CD4-positive, alpha-beta memory T cell (primary cell): Measurements from ENCODE around the gene SESN3. TPM values are rescaled to one million over a fixed set of nuclear protein-coding genes. Genes with fewer than 3 reads are reported as not detected.

Experiments
- CTCF ChIA-PET: fragments of 350-600 bp; sonication (Branson Sonifier 250); formaldehyde crosslinking; loops from one replicate; lab custom pipeline; 2021; ENCODE audit warnings: inconsistent platforms; ENCODE audit not compliant: partially characterized antibody; lab: Charles Lee
- POLR2A ChIA-PET: fragments of 350-600 bp; sonication (Branson Sonifier 250); formaldehyde crosslinking; loops from one replicate; lab custom pipeline; 2021; ENCODE audit not compliant: partially characterized antibody; lab: Charles Lee
- DNase-seq, 5 donors: peaks; one replicate each; pipeline versions ENCODE4 v3.0.0 to v3.0.0-alpha.2; 2020 to 2022; ENCODE audit warnings: mixed read lengths in 1 of 5
- H3K27ac ChIP-seq: one replicate; pipeline ENCODE4 v1.7.0; 2013; ENCODE audit warnings: low read depth, low read length
- H3K27me3 ChIP-seq: 2 replicates; pipeline ENCODE4 v1.7.0; 2013; ENCODE audit warnings: mild to moderate bottlenecking, low read length, moderate library complexity; ENCODE audit not compliant: insufficient read depth
- H3K36me3 ChIP-seq: 2 replicates; pipeline ENCODE4 v1.7.0; 2013; ENCODE audit warnings: mild to moderate bottlenecking, low read length, moderate library complexity; ENCODE audit not compliant: insufficient read depth
- H3K4me1 ChIP-seq: 2 replicates; pipeline ENCODE4 v1.7.0; 2013; ENCODE audit warnings: mild to moderate bottlenecking, low read length, moderate library complexity; ENCODE audit not compliant: insufficient read depth
- H3K4me3 ChIP-seq, 2 donors: one replicate each; pipeline ENCODE4 v1.7.0; 2013; ENCODE audit warnings: low read length in 2 of 2, mild to moderate bottlenecking in 1 of 2
- H3K9me3 ChIP-seq, 2 donors: one replicate each; pipeline ENCODE4 v1.7.0; 2013; ENCODE audit warnings: low read length in 2 of 2, control low read depth in 1 of 2; ENCODE audit not compliant: control insufficient read depth in 1 of 2
- H3K27ac Mint-ChIP-seq, 7 donors: one replicate each; pipeline ENCODE4 v1.8.0; 2020 to 2021; ENCODE audit warnings: mixed read lengths in 7 of 7, mild to moderate bottlenecking in 6 of 7, inconsistent platforms in 3 of 7, moderate library complexity in 3 of 7
- H3K27me3 Mint-ChIP-seq, 2 donors: one replicate each; pipeline ENCODE4 v1.8.0; 2020 to 2021; ENCODE audit warnings: mixed read lengths in 2 of 2
- H3K36me3 Mint-ChIP-seq, 2 donors: one replicate each; pipeline ENCODE4 v1.8.0; 2020 to 2021; ENCODE audit warnings: mixed read lengths in 2 of 2, inconsistent platforms in 1 of 2, mild to moderate bottlenecking in 1 of 2
- H3K4me1 Mint-ChIP-seq, 4 donors: one replicate each; pipeline ENCODE4 v1.8.0; 2020 to 2021; ENCODE audit warnings: mixed read lengths in 4 of 4, mild to moderate bottlenecking in 1 of 4
- H3K4me3 Mint-ChIP-seq, 8 donors: one replicate each; pipeline ENCODE4 v1.8.0; 2020 to 2021; ENCODE audit warnings: mixed read lengths in 8 of 8, mild to moderate bottlenecking in 7 of 8, moderate library complexity in 6 of 8, inconsistent platforms in 3 of 8
- H3K9me3 Mint-ChIP-seq, 8 donors: one replicate each; pipeline ENCODE4 v1.8.0; 2020 to 2021; ENCODE audit warnings: mixed read lengths in 8 of 8, mild to moderate bottlenecking in 5 of 8, inconsistent platforms in 3 of 8, moderate library complexity in 1 of 8
- intact Hi-C: fragments of 100-400 bp; cut with micrococcal nuclease; formaldehyde crosslinking; loops from one replicate; pipeline ENCODE4 v1.15.1; 2023
- polyA plus RNA-seq, 2 donors: library from polyadenylated mRNA; unstranded; fragments of 300-500 nt; fragmentation: Illumina TruSeq; gene quantifications; one replicate each; pipeline ENCODE4 v1.2.3, GENCODE V29; 2021
- total RNA-seq, 2 experiments: library from RNA; stranded (reverse); gene quantifications; one replicate each; pipeline ENCODE4 v1.2.3, GENCODE V29; 2021

SESN3 gene
- total and polyA plus RNA-seq, 4 experiments from 2014 or later = 1.8 to 211 (median 104) TPM

DNA sequence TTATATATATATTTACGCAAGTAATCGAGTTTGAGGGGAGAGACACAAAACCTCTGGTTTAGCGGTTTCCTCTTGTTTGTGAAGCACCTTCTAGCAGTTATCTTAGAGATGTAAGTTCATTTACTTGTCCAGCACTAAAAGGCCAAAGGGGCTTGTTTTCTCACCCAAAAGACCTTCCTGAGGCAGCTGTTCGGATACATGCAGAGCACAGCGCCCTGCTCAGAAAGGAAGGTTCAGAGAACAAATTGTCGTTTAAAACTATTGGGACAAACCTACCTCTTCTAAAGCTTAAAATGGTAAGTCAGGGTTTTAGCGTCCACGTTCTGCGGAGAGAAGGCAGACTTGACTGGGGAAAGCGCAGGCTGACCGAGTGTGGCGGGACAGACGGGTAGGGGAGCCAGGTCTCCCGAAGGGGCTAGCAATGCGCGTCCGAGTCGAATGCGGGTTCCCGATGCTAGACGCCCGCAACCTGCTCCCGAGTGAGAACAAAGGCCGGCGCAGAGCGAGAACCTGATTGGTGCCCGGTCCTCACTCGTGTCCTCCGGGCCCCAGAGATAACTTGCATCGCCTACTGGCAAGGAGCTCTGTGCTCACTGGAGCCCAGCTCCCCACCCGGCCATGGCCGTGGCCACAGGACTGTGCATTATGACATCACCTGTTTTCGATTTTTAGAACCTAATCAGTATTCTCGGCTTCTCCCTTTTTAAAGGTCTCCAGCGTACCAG is 1.0 kb upstream of the SESN3 start:
- DNase-seq = peak; percentile 61 to 82 (median 65)
- Mint-ChIP-seq H3K4me1 (peaks cover 26 to 54% (median 31%) of the 10 kb centered on the region in 4 donors), H3K9me3 (peaks cover 0 to 1% (median 0%) of the 10 kb centered on the region in 8 donors), H3K36me3 (peaks cover 0 to 8% of the 10 kb centered on the region in 2 donors), H3K4me3 (no peak overlapping the region), H3K27me3 (no peaks in the 10 kb centered on the region), H3K27ac (no peak overlapping the region)
- intact Hi-C loops = loop anchor here (1.0 to 5.0 kb wide), 12 partner anchors 22 to 1157 kb away; partner anchors contain the start of genes CCDC82, CEP57 and ENDOD1
- peaks cover 42% of the 10 kb centered on the region for H3K4me1 ChIP-seq
- no peaks in the 10 kb centered on the region for H3K9me3 ChIP-seq
- no peaks in the 10 kb centered on the region for H3K27me3 ChIP-seq
- POLR2A ChIA-PET = interaction anchor here (0.7 to 5.7 kb wide), 53 partner anchors 9 to 1491 kb away, joined by 3 to 241 read pairs (median 6); partner anchors contain the start of genes C11orf54, CEP57, CWC15 and ENDOD1
- CTCF ChIA-PET = interaction anchor here (0.7 to 3.0 kb wide), 41 partner anchors 9 to 559 kb away, joined by 3 to 102 read pairs (median 4); partner anchors contain the start of genes CEP57, FAM76B and SRSF8
- peak overlapping the region; percentile 59 for H3K27ac ChIP-seq
- peak overlapping the region; percentile 13 to 72 for H3K4me3 ChIP-seq
- H3K36me3 ChIP-seq = no peaks in the 10 kb centered on the region

DNA sequence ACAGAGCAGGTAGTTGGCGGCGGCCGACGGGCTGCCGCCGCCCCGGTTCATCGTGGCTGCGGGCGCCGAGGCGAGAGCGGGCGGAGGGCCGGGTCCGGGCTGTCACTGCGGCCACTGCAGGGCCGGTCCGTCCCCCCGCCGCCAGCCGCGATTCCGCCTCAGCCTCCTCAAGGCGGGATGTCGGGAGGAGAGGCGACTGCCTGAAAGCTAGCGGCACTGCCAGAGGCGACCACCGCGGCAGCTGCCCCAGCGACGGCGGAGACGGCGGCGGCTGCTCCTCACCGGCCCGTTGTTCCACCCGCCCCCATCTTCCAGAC is 234 bp downstream of the SESN3 start:
- Histone ChIP-seq H3K9me3 (no peaks in the 10 kb centered on the region), H3K36me3 (no peaks in the 10 kb centered on the region), H3K4me3 (peak overlapping the region; percentile 81 to 89), H3K27ac (peak overlapping the region; percentile 68), H3K27me3 (no peaks in the 10 kb centered on the region), H3K4me1 (peaks cover 55% of the 10 kb centered on the region)
- no peak for DNase-seq
- H3K9me3 Mint-ChIP-seq = peaks cover 0 to 1% (median 0%) of the 10 kb centered on the region in 8 donors
- H3K4me1 Mint-ChIP-seq = peaks cover 31 to 65% (median 38%) of the 10 kb centered on the region in 4 donors
- H3K36me3 Mint-ChIP-seq = peaks cover 0 to 12% of the 10 kb centered on the region in 2 donors
- no peaks in the 10 kb centered on the region for H3K27me3 Mint-ChIP-seq
- H3K4me3 Mint-ChIP-seq = peak overlapping the region in 3 of 8 donors; percentile 92 to 99 (median 99)
- intact Hi-C loops = loop anchor here (1.0 to 5.0 kb wide), 12 partner anchors 24 to 1159 kb away; partner anchors contain the start of genes CCDC82, CEP57 and ENDOD1
- CTCF ChIA-PET = interaction anchor here (0.7 to 3.0 kb wide), 29 partner anchors 10 to 560 kb away, joined by 3 to 102 read pairs (median 5); partner anchors contain the start of genes CEP57, FAM76B and SRSF8
- POLR2A ChIA-PET = interaction anchor here (0.7 to 5.7 kb wide), 39 partner anchors 10 to 1037 kb away, joined by 3 to 241 read pairs (median 8); partner anchors contain the start of genes CEP57, CWC15, ENDOD1 and FAM76B
- no peak overlapping the region for H3K27ac Mint-ChIP-seq

DNA sequence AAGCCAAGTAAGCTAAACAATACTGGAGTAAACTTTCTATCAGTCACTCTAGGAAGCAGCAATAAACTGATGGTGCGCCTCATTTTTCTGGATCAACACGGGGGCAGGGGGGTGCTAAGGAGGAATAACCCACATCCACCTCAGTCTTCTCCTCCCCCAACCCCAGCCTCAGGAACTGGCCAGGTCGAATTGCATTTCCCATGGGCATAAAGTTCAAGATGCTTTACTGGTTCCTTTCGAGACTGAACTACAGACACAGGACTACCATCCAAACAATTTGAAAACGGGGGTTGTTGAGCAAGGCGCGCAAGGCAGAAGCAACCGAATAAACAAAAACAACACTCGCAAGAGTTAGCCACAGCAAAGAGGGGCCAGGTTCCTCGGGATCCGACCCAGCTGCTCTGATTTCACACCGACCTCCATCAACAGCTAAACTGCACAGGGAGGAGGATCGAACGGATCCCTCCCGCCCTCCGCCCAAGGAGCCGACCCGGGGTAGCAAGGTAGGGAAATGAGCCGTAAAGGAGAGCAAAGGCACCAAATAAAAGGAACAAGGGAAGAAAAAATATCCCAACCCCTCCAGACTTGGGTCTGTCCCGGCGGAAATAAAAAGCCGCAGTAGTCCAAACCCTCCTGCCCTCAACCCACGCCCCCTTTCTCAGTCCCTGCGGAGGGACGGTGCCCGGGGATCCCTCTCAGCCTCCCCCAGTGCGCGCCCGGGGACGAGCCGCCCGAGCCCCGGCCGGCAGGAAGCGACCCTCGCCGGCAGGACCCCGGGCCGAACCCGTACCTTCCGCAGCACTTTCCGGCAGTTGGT is 801 bp downstream of the SESN3 start:
- H3K9me3 Mint-ChIP-seq = peaks cover 0 to 1% (median 0%) of the 10 kb centered on the region in 8 donors
- peak overlapping the region; percentile 81 to 89 for H3K4me3 ChIP-seq
- peak overlapping the region; percentile 68 for H3K27ac ChIP-seq
- no peaks in the 10 kb centered on the region for H3K27me3 ChIP-seq
- ChIA-PET CTCF (interaction anchor here (0.9 to 3.0 kb wide), 16 partner anchors 11 to 478 kb away, joined by 3 to 102 read pairs (median 5); no protein-coding TSS in a partner anchor), POLR2A (interaction anchor here (0.6 to 5.7 kb wide), 31 partner anchors 9 to 1037 kb away, joined by 3 to 241 read pairs (median 6); partner anchors contain the start of genes CEP57, CWC15, ENDOD1 and FAM76B)
- intact Hi-C loops = loop anchor here (2.0 to 5.0 kb wide), 6 partner anchors 17 to 459 kb away; no protein-coding TSS in a partner anchor
- no peaks in the 10 kb centered on the region for H3K27me3 Mint-ChIP-seq
- no peaks in the 10 kb centered on the region for H3K36me3 ChIP-seq
- peaks cover 5 to 15% of the 10 kb centered on the region in 2 donors for H3K36me3 Mint-ChIP-seq
- peak overlapping the region; percentile 92 to 99 (median 97) for H3K4me3 Mint-ChIP-seq
- H3K27ac Mint-ChIP-seq = peak overlapping the region; percentile 85 to 96 (median 93)
- peaks cover 61% of the 10 kb centered on the region for H3K4me1 ChIP-seq
- no peaks in the 10 kb centered on the region for H3K9me3 ChIP-seq
- peaks cover 32 to 66% (median 39%) of the 10 kb centered on the region in 4 donors for H3K4me1 Mint-ChIP-seq
- DNase-seq = peak; percentile 15 to 64 (median 28)

DNA sequence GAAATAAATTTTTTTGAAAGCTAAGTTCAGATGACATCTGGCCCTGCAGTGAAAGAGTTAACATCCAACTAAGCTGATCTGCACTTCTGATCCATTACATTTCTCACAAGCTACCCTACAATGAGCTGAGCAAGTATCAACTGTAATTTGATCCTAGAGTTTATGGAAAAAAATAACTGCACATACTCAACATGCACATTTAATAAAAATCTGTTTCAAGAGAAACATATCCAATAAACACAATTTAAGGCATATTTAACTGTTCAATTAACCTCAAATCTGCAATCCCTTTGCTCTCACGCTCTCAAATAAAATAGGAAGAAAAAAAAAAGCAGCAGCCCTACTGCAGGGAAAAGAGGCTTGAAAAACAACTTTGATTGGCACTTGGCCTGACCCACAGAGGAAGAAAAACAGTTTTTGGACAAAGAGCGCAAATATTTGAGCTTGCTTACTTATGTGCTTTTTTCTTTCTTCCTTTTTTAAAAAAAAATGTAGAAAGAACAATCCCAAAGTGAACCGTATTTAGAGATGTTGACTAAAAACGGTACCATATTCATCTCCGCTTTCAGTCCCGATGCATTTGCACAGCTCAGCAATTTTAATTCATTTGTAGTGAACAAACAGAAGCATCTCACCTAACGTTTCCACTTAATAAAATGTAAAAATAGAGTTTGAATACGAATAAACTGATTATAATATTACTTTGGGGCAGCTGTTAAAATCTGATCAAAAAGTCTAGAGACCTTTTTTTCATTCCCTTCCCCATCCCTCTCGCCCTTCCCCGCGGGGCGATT is 1.6 kb downstream of the SESN3 start:
- peaks cover 34 to 62% (median 39%) of the 10 kb centered on the region in 4 donors for H3K4me1 Mint-ChIP-seq
- Histone ChIP-seq H3K27ac (peak overlapping the region; percentile 68), H3K4me1 (peaks cover 62% of the 10 kb centered on the region), H3K27me3 (no peaks in the 10 kb centered on the region), H3K36me3 (no peaks in the 10 kb centered on the region), H3K4me3 (peak overlapping the region; percentile 81 to 89), H3K9me3 (no peaks in the 10 kb centered on the region)
- intact Hi-C loops = loop anchor here (2.0 to 5.0 kb wide), 2 partner anchors 17 to 42 kb away; no protein-coding TSS in a partner anchor
- ChIA-PET POLR2A (interaction anchor here (0.6 to 5.7 kb wide), 19 partner anchors 8 to 1488 kb away, joined by 3 to 241 read pairs (median 9); partner anchors contain the start of genes C11orf54, CEP57, ENDOD1 and FAM76B), CTCF (interaction anchor here (0.7 to 2.5 kb wide), 8 partner anchors 28 to 561 kb away, joined by 3 to 27 read pairs (median 4); partner anchors contain the start of genes CEP57 and FAM76B)
- peaks cover 13 to 22% of the 10 kb centered on the region in 2 donors for H3K36me3 Mint-ChIP-seq
- peaks cover 0 to 1% (median 0%) of the 10 kb centered on the region in 8 donors for H3K9me3 Mint-ChIP-seq
- peak in 4 of 5 donors; percentile 9 to 30 (median 10) for DNase-seq
- H3K4me3 Mint-ChIP-seq = peak overlapping the region; percentile 92 to 99 (median 97)
- no peaks in the 10 kb centered on the region for H3K27me3 Mint-ChIP-seq
- H3K27ac Mint-ChIP-seq = peak overlapping the region; percentile 85 to 96 (median 93)

DNA sequence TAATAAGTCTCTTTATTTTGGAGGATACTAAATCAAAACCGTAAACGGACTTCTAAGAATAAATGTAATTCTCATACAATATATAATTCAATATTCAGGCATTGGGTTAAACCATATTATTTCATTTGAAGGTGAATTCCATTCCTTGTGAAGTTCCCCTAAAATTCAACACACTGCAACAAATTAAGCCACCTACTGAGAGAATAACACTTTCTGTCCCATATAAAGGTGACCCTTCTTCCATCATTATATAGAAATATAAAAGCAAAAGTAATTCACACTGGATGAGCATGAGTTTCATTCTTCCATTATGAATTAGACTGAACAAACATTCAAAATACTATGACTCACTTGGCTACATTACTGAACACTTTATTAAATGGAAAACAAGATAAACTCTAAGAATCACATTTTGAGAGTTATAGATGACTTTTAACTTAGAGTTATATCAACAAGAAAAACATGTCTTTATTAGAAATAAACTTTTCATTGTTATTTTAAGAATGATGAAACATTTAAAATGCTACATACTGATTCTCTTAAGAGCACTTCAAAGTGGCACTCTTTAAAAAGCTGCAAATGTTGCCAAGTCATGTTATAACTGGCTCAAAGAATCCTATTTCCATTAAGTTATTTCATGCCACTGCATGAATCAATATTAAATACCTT is 2.8 kb downstream of the SESN3 start:
- peaks cover 60% of the 10 kb centered on the region for H3K4me1 ChIP-seq
- no peaks in the 10 kb centered on the region for H3K36me3 ChIP-seq
- Mint-ChIP-seq H3K36me3 (peaks cover 17 to 23% of the 10 kb centered on the region in 2 donors), H3K9me3 (peaks cover 0 to 1% (median 0%) of the 10 kb centered on the region in 8 donors), H3K4me3 (peak overlapping the region in 7 of 8 donors; percentile 53 to 82 (median 69)), H3K27me3 (no peaks in the 10 kb centered on the region), H3K27ac (peak overlapping the region in 3 of 7 donors; percentile 31 to 91 (median 50)), H3K4me1 (peaks cover 31 to 61% (median 41%) of the 10 kb centered on the region in 4 donors)
- intact Hi-C loops = loop anchor here (2.0 to 5.0 kb wide), 2 partner anchors 15 to 41 kb away; no protein-coding TSS in a partner anchor
- ChIA-PET CTCF (interaction anchor here (1.6 to 2.5 kb wide), 3 partner anchors 74 to 480 kb away, joined by 4 to 27 read pairs (median 26); no protein-coding TSS in a partner anchor), POLR2A (interaction anchor here (0.9 to 5.7 kb wide), 6 partner anchors 15 to 1486 kb away, joined by 3 to 241 read pairs (median 54); partner anchors contain the start of genes C11orf54, CEP57, FAM76B and SRSF8)
- DNase-seq = no peak
- peak overlapping the region in 1 of 2 donors; percentile 14 for H3K4me3 ChIP-seq
- no peak overlapping the region for H3K27ac ChIP-seq
- H3K9me3 ChIP-seq = no peaks in the 10 kb centered on the region
- H3K27me3 ChIP-seq = no peaks in the 10 kb centered on the region
